H9 (cell line): Measurements from ENCODE around the gene TRIM59. TPM values are rescaled to one million over a fixed set of nuclear protein-coding genes. Genes with fewer than 3 reads are reported as not detected.

Experiments used
- DNase-seq: peaks from one replicate; pipeline ENCODE4 v3.0.0-alpha.2; 2017
- H2AFZ ChIP-seq: one replicate; pipeline ENCODE4 v1.6.1; 2013; ENCODE audit warnings: mild to moderate bottlenecking, low read length, control low read depth, moderate library complexity
- H2AK5ac ChIP-seq: 2 replicates; pipeline ENCODE4 v1.6.1; 2013; ENCODE audit warnings: low read length, control low read depth, mixed read lengths; ENCODE audit not compliant: insufficient read length
- H2BK120ac ChIP-seq: one replicate; pipeline ENCODE4 v1.6.1; 2013; ENCODE audit warnings: low read depth, mild to moderate bottlenecking, low read length, control low read depth, inconsistent platforms; ENCODE audit not compliant: poor library complexity, severe bottlenecking
- H2BK12ac ChIP-seq: 2 replicates; pipeline ENCODE4 v1.6.1; 2013; ENCODE audit warnings: low read length, control low read depth, mixed read lengths, low read depth; ENCODE audit not compliant: insufficient read length
- H2BK15ac ChIP-seq: 2 replicates; pipeline ENCODE4 v1.6.1; 2013; ENCODE audit warnings: low read depth, low read length, control low read depth
- H2BK20ac ChIP-seq: one replicate; pipeline ENCODE4 v1.6.1; 2013; ENCODE audit warnings: low read depth, mild to moderate bottlenecking, low read length, control low read depth, inconsistent platforms; ENCODE audit not compliant: poor library complexity, severe bottlenecking
- H2BK5ac ChIP-seq: 2 replicates; pipeline ENCODE4 v1.6.1; 2013; ENCODE audit warnings: low read length, control low read depth, mixed read lengths; ENCODE audit not compliant: insufficient read length
- H3K14ac ChIP-seq: 2 replicates; pipeline ENCODE4 v1.6.1; 2013; ENCODE audit warnings: low read length, control low read depth; ENCODE audit not compliant: insufficient read depth
- H3K18ac ChIP-seq: 2 replicates; pipeline ENCODE4 v1.6.1; 2013; ENCODE audit warnings: low read depth, mild to moderate bottlenecking, mixed read lengths, low read length, control low read depth; ENCODE audit not compliant: insufficient read length
- H3K23ac ChIP-seq: 2 replicates; pipeline ENCODE4 v1.6.1; 2013; ENCODE audit warnings: low read length, control low read depth, mixed read lengths, low read depth; ENCODE audit not compliant: insufficient read length
- H3K23me2 ChIP-seq: 2 replicates; pipeline ENCODE4 v1.6.1; 2013; ENCODE audit warnings: low read depth, mild to moderate bottlenecking, mixed read lengths, low read length, control low read depth; ENCODE audit not compliant: insufficient read length, poor library complexity, severe bottlenecking
- H3K27ac ChIP-seq: 2 replicates; pipeline ENCODE4 v1.5.1; 2013; ENCODE audit warnings: low read length, control low read depth, mixed read lengths, low read depth; ENCODE audit not compliant: insufficient read length
- H3K27me3 ChIP-seq: 2 replicates; pipeline ENCODE4 v1.6.1; 2013; ENCODE audit warnings: low read length, control low read depth, inconsistent platforms; ENCODE audit not compliant: insufficient read depth
- H3K4ac ChIP-seq: 2 replicates; pipeline ENCODE4 v1.6.1; 2013; ENCODE audit warnings: low read depth, mild to moderate bottlenecking, control low read depth, inconsistent platforms, low read length, moderate library complexity
- H3K4me1 ChIP-seq: 2 replicates; pipeline ENCODE4 v1.6.1; 2013; ENCODE audit warnings: low read length, control low read depth, inconsistent platforms; ENCODE audit not compliant: insufficient read depth
- H3K4me2 ChIP-seq: 2 replicates; pipeline ENCODE4 v1.6.1; 2013; ENCODE audit warnings: low read length, control low read depth, mixed read lengths; ENCODE audit not compliant: insufficient read length, insufficient read depth
- H3K56ac ChIP-seq: 2 replicates; pipeline ENCODE4 v1.6.1; 2013; ENCODE audit warnings: low read depth, mild to moderate bottlenecking, mixed read lengths, low read length, control low read depth; ENCODE audit not compliant: insufficient read length
- H3K79me1 ChIP-seq: 2 replicates; pipeline ENCODE4 v1.6.1; 2013; ENCODE audit warnings: low read depth, mild to moderate bottlenecking, moderate library complexity, low read length, control low read depth, inconsistent platforms; ENCODE audit not compliant: insufficient read depth, poor library complexity, severe bottlenecking
- H3K79me2 ChIP-seq: 2 replicates; pipeline ENCODE4 v1.6.1; 2013; ENCODE audit warnings: low read length, control low read depth, inconsistent platforms; ENCODE audit not compliant: insufficient read depth
- H3K9ac ChIP-seq: 2 replicates; pipeline ENCODE4 v1.6.1; 2013; ENCODE audit warnings: low read length, control low read depth, mixed read lengths; ENCODE audit not compliant: insufficient read length; ENCODE audit errors: extremely low read depth
- H3K9me3 ChIP-seq: one replicate; pipeline ENCODE4 v1.6.1; 2013; ENCODE audit warnings: low read depth, low read length, inconsistent platforms; ENCODE audit not compliant: control insufficient read depth
- H3T11ph ChIP-seq: one replicate; pipeline ENCODE4 v1.6.1; 2013; ENCODE audit warnings: mild to moderate bottlenecking, low read length, control low read depth, inconsistent platforms
- H4K20me1 ChIP-seq: one replicate; pipeline ENCODE4 v1.6.1; 2013; ENCODE audit not compliant: control insufficient read depth, insufficient read length, insufficient read depth
- H4K5ac ChIP-seq: 2 replicates; pipeline ENCODE4 v1.6.1; 2013; ENCODE audit warnings: low read depth, mild to moderate bottlenecking, mixed read lengths, low read length, control low read depth; ENCODE audit not compliant: insufficient read length
- H4K8ac ChIP-seq: replicated peaks from 2 replicates; pipeline ENCODE4 v1.6.1; 2013; ENCODE audit warnings: low read length, control low read depth, mixed read lengths, low read depth; ENCODE audit not compliant: insufficient read length
- H4K91ac ChIP-seq: 2 replicates; pipeline ENCODE4 v1.6.1; 2013; ENCODE audit warnings: low read depth, mild to moderate bottlenecking, moderate library complexity, mixed read lengths, low read length, control low read depth; ENCODE audit not compliant: insufficient read length
- H3K27ac Mint-ChIP-seq, 3 experiments: 2 replicates in 2 of 3; 3 replicates in 1 of 3; pipeline ENCODE4 v1.8.0; 2020 to 2021; ENCODE audit warnings: mixed read lengths in 3 of 3, mild to moderate bottlenecking in 1 of 3, moderate library complexity in 1 of 3
- H3K27me3 Mint-ChIP-seq: 2 replicates; pipeline ENCODE4 v1.8.0; 2021; ENCODE audit warnings: low read depth, mild to moderate bottlenecking, moderate library complexity, mixed read lengths
- H3K36me3 Mint-ChIP-seq, 3 experiments: 2 replicates in 2 of 3; 3 replicates in 1 of 3; pipeline ENCODE4 v1.8.0; 2020 to 2021; ENCODE audit warnings: low read depth in 3 of 3, mixed read lengths in 3 of 3; ENCODE audit not compliant: insufficient read depth in 1 of 3
- H3K4me1 Mint-ChIP-seq, 2 experiments: 2 replicates each; pipeline ENCODE4 v1.8.0; 2020; ENCODE audit warnings: mixed read lengths in 2 of 2
- H3K4me3 Mint-ChIP-seq, 2 experiments: 2 replicates in 1 of 2; 3 replicates in 1 of 2; pipeline ENCODE4 v1.8.0; 2020 to 2021; ENCODE audit warnings: mild to moderate bottlenecking in 2 of 2, mixed read lengths in 2 of 2, moderate library complexity in 1 of 2
- H3K9me3 Mint-ChIP-seq, 2 experiments: 2 replicates in 1 of 2; 3 replicates in 1 of 2; pipeline ENCODE4 v1.8.0; 2020; ENCODE audit warnings: mild to moderate bottlenecking in 2 of 2, mixed read lengths in 2 of 2, moderate library complexity in 1 of 2
- CTCF ChIP-seq: fragments of 200-600 bp; sonication (generic); conservative IDR thresholded peaks from 3 replicates; pipeline ENCODE4 v1.8.0; 2021; ENCODE audit warnings: antibody characterized with exemption, mild to moderate bottlenecking
- WGBS: extraction: QIAGEN DNeasy Blood & Tissue Kit; methylation state at CpG from one replicate; pipeline ENCODE4 v1.1.7; 2013; ENCODE audit warnings: missing lambda C conversion rate, low lambda C conversion rate, mixed read lengths; ENCODE audit not compliant: insufficient read length; ENCODE audit errors: extremely low coverage; 5-methylcytosine and 5-hydroxymethylcytosine counted together
- total RNA-seq: library from RNA; stranded (reverse); gene quantifications from 2 replicates; pipeline ENCODE4 v1.2.1, GENCODE V29; 2021

Gene TRIM59
- total RNA-seq, 1 experiment from 2014 or later, result 47.6 TPM

- H3K79me2 ChIP-seq, result no peaks in the 10 kb centered on the region
- H2BK5ac ChIP-seq, result no peak overlapping the region
- no peak overlapping the region for H3K18ac ChIP-seq
- H4K20me1 ChIP-seq, result no peaks in the 10 kb centered on the region
- H3K4me2 ChIP-seq, result no peak overlapping the region
- Mint-ChIP-seq H3K27me3 (peaks cover 36% of the 10 kb centered on the region), H3K4me3 (no peak overlapping the region), H3K36me3 (no peaks in the 10 kb centered on the region; a peak in 1 of 7 replicates), H3K4me1 (peaks cover 4 to 5% of the 10 kb centered on the region in 2 experiments; a peak in 2 of 4 replicates), H3K27ac (0 out of 7 replicates have a peak overlapping the region, but pooled peaks of 1 of the 3 experiments have one; percentile 7), H3K9me3 (peaks cover 0 to 8% of the 10 kb centered on the region in 2 experiments; a peak in 2 of 5 replicates)
- DNase-seq, result no peak
- H3K9ac ChIP-seq, result no peak overlapping the region
- no peak overlapping the region for H3T11ph ChIP-seq
- no CpG with 5 or more reads among the region's 9 CpGs for WGBS
- no peak overlapping the region for H2AK5ac ChIP-seq
- H3K4me1 ChIP-seq, result no peaks in the 10 kb centered on the region
- H2BK20ac ChIP-seq, result no peak overlapping the region
- H3K9me3 ChIP-seq, result no peaks in the 10 kb centered on the region
- H3K4ac ChIP-seq, result no peak overlapping the region
- no peak overlapping the region for H3K27ac ChIP-seq
- no peak overlapping the region for H4K5ac ChIP-seq
- no peak overlapping the region for H2BK120ac ChIP-seq
- H2BK15ac ChIP-seq, result no peak overlapping the region
- no peak overlapping the region for H2AFZ ChIP-seq
- no peak overlapping the region for H4K8ac ChIP-seq
- H3K27me3 ChIP-seq, result no peaks in the 10 kb centered on the region
- H4K91ac ChIP-seq, result no peak overlapping the region
- H3K56ac ChIP-seq, result no peak overlapping the region
- no peak overlapping the region for H2BK12ac ChIP-seq
- H3K14ac ChIP-seq, result no peak overlapping the region
- no peaks in the 10 kb centered on the region for H3K79me1 ChIP-seq
- no peak overlapping the region for H3K23ac ChIP-seq
- TF ChIP-seq CTCF, result no peak
- H3K23me2 ChIP-seq, result no peaks in the 10 kb centered on the region
Measured at GRCh38 chr3:160459450-160459970, 9.9 kb upstream of the TRIM59 start.
